NCI-H524 treated with DMSO at 0.1 percent for 48 hours (cell line): ENCODE data around the gene SENP6.
"Not testable (repeated sequence)": the region's sequence is repeated elsewhere in the genome, so short reads cannot be mapped to it uniquely, and the experiment has no call there.

Source experiments
- DNase-seq: peaks from one replicate; lab custom pipeline; 2025; lab: John Stamatoyannopoulos, UW

The SENP6 gene, protein sequence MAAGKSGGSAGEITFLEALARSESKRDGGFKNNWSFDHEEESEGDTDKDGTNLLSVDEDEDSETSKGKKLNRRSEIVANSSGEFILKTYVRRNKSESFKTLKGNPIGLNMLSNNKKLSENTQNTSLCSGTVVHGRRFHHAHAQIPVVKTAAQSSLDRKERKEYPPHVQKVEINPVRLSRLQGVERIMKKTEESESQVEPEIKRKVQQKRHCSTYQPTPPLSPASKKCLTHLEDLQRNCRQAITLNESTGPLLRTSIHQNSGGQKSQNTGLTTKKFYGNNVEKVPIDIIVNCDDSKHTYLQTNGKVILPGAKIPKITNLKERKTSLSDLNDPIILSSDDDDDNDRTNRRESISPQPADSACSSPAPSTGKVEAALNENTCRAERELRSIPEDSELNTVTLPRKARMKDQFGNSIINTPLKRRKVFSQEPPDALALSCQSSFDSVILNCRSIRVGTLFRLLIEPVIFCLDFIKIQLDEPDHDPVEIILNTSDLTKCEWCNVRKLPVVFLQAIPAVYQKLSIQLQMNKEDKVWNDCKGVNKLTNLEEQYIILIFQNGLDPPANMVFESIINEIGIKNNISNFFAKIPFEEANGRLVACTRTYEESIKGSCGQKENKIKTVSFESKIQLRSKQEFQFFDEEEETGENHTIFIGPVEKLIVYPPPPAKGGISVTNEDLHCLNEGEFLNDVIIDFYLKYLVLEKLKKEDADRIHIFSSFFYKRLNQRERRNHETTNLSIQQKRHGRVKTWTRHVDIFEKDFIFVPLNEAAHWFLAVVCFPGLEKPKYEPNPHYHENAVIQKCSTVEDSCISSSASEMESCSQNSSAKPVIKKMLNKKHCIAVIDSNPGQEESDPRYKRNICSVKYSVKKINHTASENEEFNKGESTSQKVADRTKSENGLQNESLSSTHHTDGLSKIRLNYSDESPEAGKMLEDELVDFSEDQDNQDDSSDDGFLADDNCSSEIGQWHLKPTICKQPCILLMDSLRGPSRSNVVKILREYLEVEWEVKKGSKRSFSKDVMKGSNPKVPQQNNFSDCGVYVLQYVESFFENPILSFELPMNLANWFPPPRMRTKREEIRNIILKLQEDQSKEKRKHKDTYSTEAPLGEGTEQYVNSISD

DNA sequence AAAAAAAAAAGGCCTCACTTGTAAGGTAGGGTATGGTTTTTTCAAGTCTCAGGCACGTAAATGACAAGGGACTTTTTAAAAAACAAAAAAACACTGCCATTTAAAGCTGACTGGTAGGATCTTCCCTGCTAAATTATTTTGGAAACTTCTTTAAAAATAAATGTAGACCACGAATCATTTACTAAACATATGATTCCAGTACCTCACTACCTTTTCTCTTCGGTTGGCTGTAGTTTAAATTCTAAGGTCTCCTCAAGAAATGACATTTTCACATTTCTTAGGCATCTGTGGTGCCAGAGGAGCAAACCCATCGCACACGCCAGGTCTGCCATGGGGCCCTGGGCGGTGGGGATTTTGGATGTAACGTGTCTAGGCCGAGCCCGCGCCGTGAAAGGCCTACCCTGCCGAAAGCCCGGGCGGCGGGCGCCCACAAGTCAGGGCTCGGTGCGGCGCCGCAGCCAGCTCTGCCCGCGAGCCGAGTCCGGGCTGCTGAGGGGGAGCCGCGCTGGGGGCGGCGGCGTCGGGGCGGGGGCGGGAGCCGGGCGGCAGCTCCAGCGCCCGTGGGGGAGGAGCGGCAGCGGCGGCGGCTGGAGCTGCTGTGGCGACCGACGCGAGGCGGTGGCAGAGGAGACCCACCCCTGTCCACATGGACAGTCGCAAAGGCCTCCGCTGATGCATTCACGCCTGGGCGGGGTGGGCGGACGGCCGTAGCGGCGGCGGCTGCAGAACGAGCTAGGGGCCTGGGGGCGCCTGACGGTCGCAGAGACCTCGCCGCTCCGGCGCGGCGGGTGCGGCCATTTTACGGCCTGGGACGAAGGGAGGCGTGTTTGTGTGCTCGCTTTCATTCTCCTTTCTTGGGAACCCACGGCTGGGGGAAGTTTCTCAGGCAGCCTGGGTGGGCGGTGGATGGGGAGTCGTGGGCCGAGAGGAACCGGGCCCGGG, at the start of gene SENP6:
SENP6 (plus strand) TSS at position 577 of the 942 bp plus-strand sequence. CDS start 645 bp downstream, outside the sequence.
- DNase-seq, result peak; percentile 6

- no peak for DNase-seq
Observed at GRCh38 chr6:75556240-75556639, 45.4 kb upstream of the SENP6 start.

DNA sequence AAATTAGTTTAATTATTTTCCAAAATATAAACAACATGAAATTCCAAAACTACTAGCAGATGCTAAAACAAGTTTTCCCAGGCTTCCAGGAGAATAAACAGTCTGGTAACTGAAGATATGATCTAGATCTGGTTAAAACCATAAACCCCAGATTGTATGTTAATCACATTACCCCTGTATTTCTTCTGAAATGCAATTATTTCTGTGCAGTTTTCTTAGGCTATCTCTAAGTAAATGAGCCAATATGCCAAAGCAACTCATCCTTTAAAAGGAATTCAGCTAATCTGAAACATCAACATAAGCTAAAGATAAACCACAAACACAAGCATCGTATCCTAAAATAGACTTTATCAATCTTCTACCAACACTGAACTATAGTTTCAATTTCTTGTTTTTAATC, 44.6 kb upstream of the SENP6 start:
- no peak for DNase-seq

DNA sequence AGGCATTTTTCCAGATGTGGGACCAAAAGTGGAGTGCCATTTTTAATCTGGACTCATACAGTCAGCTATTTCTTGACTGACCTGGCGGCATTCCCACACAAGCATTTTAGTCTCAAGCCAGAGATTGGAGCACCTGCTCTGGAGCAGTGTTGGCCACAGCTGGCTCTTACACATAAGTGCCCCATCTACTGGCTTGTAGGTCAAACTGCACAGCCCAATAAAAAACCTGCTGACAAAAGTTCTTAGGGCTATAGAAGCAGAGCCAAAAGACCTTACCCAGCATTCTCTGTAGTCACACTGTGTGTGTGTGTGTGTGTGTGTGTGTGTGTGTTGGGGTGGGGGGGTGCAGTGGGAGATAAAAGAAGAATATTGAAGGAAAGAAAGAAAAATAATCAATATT, 38.6 kb upstream of the SENP6 start:
- peak; percentile 10 for DNase-seq

DNA sequence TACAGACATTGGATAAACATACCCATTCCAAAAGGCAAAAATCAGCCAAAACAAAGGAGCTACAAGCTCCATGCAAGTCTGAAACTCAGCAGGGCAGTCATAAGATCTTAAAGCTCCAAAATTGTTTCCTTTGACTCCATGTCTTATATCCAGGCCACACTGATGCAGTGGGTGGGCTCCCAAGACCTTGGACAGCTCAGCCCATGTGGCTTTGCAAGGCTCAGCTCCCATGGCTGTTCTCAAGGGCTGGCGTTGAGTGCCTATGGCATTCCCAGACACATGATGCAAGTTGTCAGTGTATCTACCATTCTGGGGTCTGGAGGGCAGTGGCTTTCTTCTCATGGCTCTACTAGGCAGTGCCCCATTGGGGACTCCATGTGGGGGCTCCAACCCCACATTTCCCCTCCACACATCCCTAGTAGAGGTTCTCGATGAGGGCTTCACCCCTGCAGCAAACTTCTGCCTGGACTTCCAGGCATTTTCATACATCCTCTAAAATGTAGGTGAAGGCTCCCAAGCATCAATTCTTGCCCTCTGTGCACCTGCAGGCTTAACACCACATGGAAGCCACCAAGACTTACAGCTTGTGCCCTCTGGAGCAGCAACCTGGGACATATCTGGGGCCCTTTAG, 35.4 kb upstream of the SENP6 start:
- no peak for DNase-seq

DNA sequence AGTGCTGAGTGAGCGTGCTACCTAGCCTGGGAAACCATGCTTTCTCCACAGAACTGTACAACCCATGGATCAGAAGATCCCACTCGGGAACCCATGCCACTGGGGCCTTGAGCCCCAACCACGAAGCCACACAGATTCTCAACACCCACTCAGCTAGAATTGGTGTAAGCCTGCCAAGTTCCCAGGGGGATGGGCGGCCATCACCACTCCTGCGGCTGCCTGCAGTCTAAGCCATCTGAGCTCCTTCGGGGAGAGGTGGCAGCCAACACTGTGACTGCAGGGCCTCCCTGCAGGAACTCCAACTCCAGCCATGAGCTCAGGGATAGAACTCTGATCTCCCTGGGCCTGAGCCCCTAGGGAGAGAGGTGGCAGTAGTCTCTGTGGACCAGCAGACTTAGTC, 33.6 kb upstream of the SENP6 start:
- no peak for DNase-seq

DNA sequence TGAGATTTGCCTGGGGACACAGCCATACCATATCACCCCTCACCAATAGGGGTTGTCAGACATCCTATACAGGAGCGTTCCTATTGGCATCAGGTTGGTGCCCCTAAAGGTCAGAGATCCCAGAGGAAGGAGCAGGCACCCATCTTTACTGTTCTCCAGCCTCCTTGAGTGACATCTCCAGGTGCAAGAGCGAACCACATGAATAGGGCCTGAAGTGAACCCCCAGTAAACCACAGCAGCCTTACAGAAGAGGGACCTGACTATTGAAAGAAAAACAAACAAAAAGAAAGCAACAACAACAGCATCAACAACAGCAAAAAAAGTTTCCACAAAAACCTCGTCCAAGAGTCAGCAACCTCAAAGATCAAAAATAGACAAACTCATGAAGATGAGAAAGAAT, 32.7 kb upstream of the SENP6 start:
- DNase-seq, result no peak

DNA sequence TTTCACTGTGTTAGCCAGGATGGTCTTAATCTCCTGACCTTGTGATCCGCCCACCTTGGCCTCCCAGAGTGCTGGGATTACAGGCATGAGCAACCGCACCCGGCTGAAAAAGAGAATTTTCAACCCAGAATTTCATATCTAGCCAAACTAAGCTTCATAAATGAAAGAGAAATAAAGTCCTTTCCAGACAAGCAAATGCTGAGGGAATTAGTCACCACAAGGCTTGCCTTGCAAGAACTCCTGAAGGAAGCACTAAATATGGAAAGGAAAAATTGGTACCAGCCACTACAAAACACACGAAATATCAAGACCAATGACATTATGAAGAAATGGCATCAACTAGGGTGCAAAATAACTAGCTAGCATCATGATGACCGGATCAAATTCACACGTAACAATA, 31.0 kb upstream of the SENP6 start:
- not testable (repeated sequence) for DNase-seq

- DNase-seq, result no peak
Observed at GRCh38 chr6:75572072-75572471, 29.6 kb upstream of the SENP6 start.

DNA sequence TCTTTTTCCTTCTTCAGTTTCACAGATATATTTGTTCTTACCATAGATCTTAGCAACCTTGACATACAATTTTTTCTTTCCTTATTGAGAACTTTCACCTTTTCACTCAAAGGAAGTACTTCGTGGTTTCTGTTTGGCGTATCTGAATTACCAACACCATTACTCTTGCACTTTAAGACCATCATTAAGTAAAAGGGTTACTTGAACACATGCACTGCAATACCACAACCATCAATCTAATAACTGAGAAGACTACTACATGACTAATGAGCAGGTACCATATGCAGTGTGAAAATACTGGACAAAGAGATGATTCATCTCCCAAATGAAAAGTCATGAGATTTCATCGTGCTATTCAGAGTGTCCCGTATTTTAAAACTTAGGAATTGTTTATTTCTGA, 21.7 kb upstream of the SENP6 start:
- DNase-seq, result no peak

GRCh38 chr6:75581231-75581630, 20.4 kb upstream of the SENP6 start:
- DNase-seq, result no peak

- not testable (repeated sequence) for DNase-seq
Observed at GRCh38 chr6:75584552-75584951, 17.1 kb upstream of the SENP6 start.

GRCh38 chr6:75588948-75589347, 12.7 kb upstream of the SENP6 start:
- DNase-seq, result no peak

- no peak for DNase-seq
Observed at GRCh38 chr6:75590370-75590769, 11.3 kb upstream of the SENP6 start.

GRCh38 chr6:75596380-75596779, 5.3 kb upstream of the SENP6 start:
- not testable (repeated sequence) for DNase-seq

DNA sequence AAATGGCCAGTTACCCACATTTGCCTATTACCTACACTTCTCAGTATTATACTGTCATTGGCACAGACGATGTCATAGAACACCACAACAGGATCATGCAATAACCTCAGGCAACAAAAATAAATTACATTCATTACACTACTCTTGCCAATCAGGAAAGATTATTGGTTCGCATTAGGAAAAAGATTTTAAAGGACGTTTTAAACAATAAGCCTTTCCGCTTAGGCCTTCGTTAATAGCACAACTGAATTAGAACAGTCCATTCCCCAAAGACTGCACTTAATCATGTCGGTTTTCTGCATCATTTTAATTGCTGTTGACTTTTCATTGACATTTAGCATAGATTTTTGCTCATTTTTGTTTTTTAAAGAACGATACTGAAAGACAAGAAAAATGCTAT, 912 bp upstream of the SENP6 start:
- DNase-seq, result no peak

DNA sequence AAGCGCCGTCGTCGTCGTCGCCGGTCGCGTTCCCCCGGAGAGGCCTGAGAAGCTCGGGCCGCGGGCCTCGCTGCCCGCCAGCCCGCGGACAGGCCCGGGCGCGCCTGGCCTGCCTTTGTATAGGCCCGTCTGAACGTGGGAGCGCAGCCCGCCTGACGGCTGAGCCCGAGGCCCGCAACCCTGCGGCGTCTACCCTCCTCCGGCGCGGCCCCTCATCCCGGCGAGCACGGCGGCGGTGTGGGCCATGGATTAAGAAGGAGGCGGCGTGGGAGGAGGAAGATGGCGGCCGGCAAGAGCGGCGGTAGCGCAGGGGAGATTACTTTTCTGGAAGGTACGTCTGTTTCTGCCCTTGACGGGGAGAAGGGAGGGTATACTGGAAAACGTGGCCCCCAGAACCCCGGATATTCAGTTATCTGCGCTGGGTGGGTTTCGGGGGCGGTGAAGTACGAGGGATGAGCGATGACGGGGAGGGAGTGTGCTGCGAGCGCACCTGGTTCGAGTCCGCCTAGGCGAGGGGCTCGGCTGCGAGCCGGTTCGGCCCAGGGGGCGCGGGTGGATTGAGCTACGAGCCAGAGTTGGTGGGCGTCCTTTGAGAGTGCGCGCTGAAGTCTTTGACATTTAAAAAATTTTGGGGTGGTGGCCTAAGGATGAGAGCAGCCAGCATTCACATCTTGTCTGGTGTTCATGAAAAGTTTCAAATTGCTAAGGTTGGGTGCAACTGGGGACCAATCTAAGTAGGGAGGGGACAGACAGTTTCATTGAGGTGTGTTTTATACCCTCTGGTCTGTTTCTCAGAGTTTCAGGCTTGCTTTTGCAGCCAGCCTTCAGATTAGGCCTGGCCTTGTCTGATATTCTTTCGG, 796 bp downstream of the SENP6 start:
- DNase-seq, result no peak

DNA sequence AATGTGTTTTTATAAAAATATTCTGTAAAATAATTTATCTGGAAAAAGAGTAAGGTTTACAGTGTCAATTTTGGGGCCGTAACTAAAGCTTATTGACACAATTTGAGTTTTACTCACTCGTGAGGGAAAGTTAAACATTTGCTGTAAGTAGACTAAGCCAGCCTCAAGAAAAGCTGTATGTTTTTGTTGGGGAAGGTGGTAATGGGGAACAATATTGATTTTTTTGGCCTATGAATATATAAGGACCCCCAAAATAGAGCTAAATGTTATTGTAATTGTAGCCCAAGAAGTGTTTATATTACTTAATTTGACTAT, 1.4 kb downstream of the SENP6 start:
- no peak for DNase-seq

- DNase-seq, result no peak
Observed at GRCh38 chr6:75604294-75604693, 2.6 kb downstream of the SENP6 start.

GRCh38 chr6:75605635-75606034, 4.0 kb downstream of the SENP6 start:
- no peak for DNase-seq
